Large intestine (tissue), 3 donors: Measurements from ENCODE around the gene CNTN1. TPM values are rescaled to one million over a fixed set of nuclear protein-coding genes. Genes with fewer than 3 reads are reported as not detected.

ENCODE experiments used
- DNase-seq, 2 donors: peaks; one replicate each; pipeline versions ENCODE4 v3.0.0 to v3.0.0-alpha.2; 2013
- H3K27ac ChIP-seq: one replicate; pipeline ENCODE4 v1.5.1; 2013; ENCODE audit warnings: low read length
- H3K27me3 ChIP-seq: 2 replicates; pipeline ENCODE4 v1.6.1; 2013; ENCODE audit warnings: low read length; ENCODE audit not compliant: control insufficient read depth, insufficient read depth
- H3K36me3 ChIP-seq: 2 replicates; pipeline ENCODE4 v1.6.1; 2013; ENCODE audit warnings: low read length; ENCODE audit not compliant: control insufficient read depth, insufficient read depth
- H3K4me1 ChIP-seq: one replicate; pipeline ENCODE4 v1.6.1; 2013; ENCODE audit warnings: low read length; ENCODE audit not compliant: control insufficient read depth, insufficient read depth
- H3K4me3 ChIP-seq: one replicate; pipeline ENCODE4 v1.5.1; 2013; ENCODE audit warnings: low read length
- H3K9me3 ChIP-seq: one replicate; pipeline ENCODE4 v1.6.1; 2013; ENCODE audit warnings: mild to moderate bottlenecking, low read depth, low read length, moderate library complexity; ENCODE audit not compliant: control insufficient read depth
- WGBS: methylation state at CpG from one replicate; pipeline ENCODE4 v1.1.5; 2013; ENCODE audit warnings: low lambda C conversion rate; ENCODE audit not compliant: insufficient coverage; 5-methylcytosine and 5-hydroxymethylcytosine counted together
- polyA plus RNA-seq: library from polyadenylated mRNA; unstranded; fragments of 120-200 nt; gene quantifications from one replicate; pipeline ENCODE4 v1.2.1, GENCODE V29; 2013

Gene CNTN1
- polyA plus RNA-seq, 1 donor = 7.4 TPM

- Histone ChIP-seq H3K27me3 (no peaks in the 10 kb centered on the region), H3K4me1 (no peaks in the 10 kb centered on the region), H3K9me3 (no peaks in the 10 kb centered on the region), H3K27ac (no peak overlapping the region), H3K4me3 (no peak overlapping the region), H3K36me3 (no peaks in the 10 kb centered on the region)
- WGBS = 17% methylated on average over 1 of the region's 2 CpGs
- no peak for DNase-seq
Observed at GRCh38 chr12:41051954-41052353, 359.7 kb downstream of the CNTN1 start.

GRCh38 chr12:41052441-41052840 lies 360.2 kb downstream of the CNTN1 start:
- Histone ChIP-seq H3K27ac (no peak overlapping the region), H3K4me3 (no peak overlapping the region), H3K4me1 (no peaks in the 10 kb centered on the region), H3K9me3 (no peaks in the 10 kb centered on the region), H3K36me3 (no peaks in the 10 kb centered on the region), H3K27me3 (no peaks in the 10 kb centered on the region)
- 60% methylated on average over 1 of the region's 1 CpG for WGBS
- no peak for DNase-seq

- no peaks in the 10 kb centered on the region for H3K36me3 ChIP-seq
- 63% methylated on average over 1 of the region's 1 CpG for WGBS
Observed at GRCh38 chr12:41053046-41053445, 360.8 kb downstream of the CNTN1 start.

GRCh38 chr12:41055875-41056577 lies 363.8 kb downstream of the CNTN1 start:
- H3K9me3 ChIP-seq = no peaks in the 10 kb centered on the region
- H3K4me1 ChIP-seq = no peaks in the 10 kb centered on the region
- no peak overlapping the region for H3K4me3 ChIP-seq
- no peak for DNase-seq
- no peaks in the 10 kb centered on the region for H3K27me3 ChIP-seq
- no CpG with 5 or more reads among the region's 3 CpGs for WGBS
- H3K27ac ChIP-seq = no peak overlapping the region
- H3K36me3 ChIP-seq = no peaks in the 10 kb centered on the region

More at GRCh38 chr12:41053046-41053445, 360.8 kb downstream of the CNTN1 start:
- H3K9me3 ChIP-seq = no peaks in the 10 kb centered on the region
- no peaks in the 10 kb centered on the region for H3K27me3 ChIP-seq
- H3K27ac ChIP-seq = no peak overlapping the region
- no peaks in the 10 kb centered on the region for H3K4me1 ChIP-seq
- no peak for DNase-seq
- H3K4me3 ChIP-seq = no peak overlapping the region

GRCh38 chr12:41058266-41058665 lies 366.0 kb downstream of the CNTN1 start:
- no peak overlapping the region for H3K27ac ChIP-seq
- no peaks in the 10 kb centered on the region for H3K4me1 ChIP-seq
- H3K36me3 ChIP-seq = no peaks in the 10 kb centered on the region
- no peak for DNase-seq
- no peak overlapping the region for H3K4me3 ChIP-seq
- no peaks in the 10 kb centered on the region for H3K27me3 ChIP-seq
- no peaks in the 10 kb centered on the region for H3K9me3 ChIP-seq

GRCh38 chr12:41061192-41061591 lies 369.0 kb downstream of the CNTN1 start:
- H3K9me3 ChIP-seq = no peaks in the 10 kb centered on the region
- no peaks in the 10 kb centered on the region for H3K4me1 ChIP-seq
- WGBS = no CpG with 5 or more reads among the region's 2 CpGs
- DNase-seq = no peak
- H3K4me3 ChIP-seq = no peak overlapping the region
- H3K27ac ChIP-seq = no peak overlapping the region
- no peaks in the 10 kb centered on the region for H3K36me3 ChIP-seq
- H3K27me3 ChIP-seq = no peaks in the 10 kb centered on the region

GRCh38 chr12:41064411-41064810 lies 372.2 kb downstream of the CNTN1 start:
- WGBS = 100% methylated on average over 1 of the region's 2 CpGs

GRCh38 chr12:41067941-41068645 lies 375.9 kb downstream of the CNTN1 start:
- no peaks in the 10 kb centered on the region for H3K36me3 ChIP-seq
- WGBS = 0% methylated on average over 1 of the region's 3 CpGs

More at GRCh38 chr12:41064411-41064810, 372.2 kb downstream of the CNTN1 start:
- H3K27ac ChIP-seq = no peak overlapping the region
- H3K4me3 ChIP-seq = no peak overlapping the region
- no peak for DNase-seq
- no peaks in the 10 kb centered on the region for H3K36me3 ChIP-seq
- H3K27me3 ChIP-seq = no peaks in the 10 kb centered on the region
- H3K4me1 ChIP-seq = no peaks in the 10 kb centered on the region
- H3K9me3 ChIP-seq = no peaks in the 10 kb centered on the region

GRCh38 chr12:41073633-41074472 lies 381.6 kb downstream of the CNTN1 start:
- H3K36me3 ChIP-seq = no peaks in the 10 kb centered on the region
- WGBS = 95% methylated on average over 2 of the region's 5 CpGs

More at GRCh38 chr12:41067941-41068645, 375.9 kb downstream of the CNTN1 start:
- no peaks in the 10 kb centered on the region for H3K27me3 ChIP-seq
- no peak for DNase-seq
- H3K9me3 ChIP-seq = no peaks in the 10 kb centered on the region
- no peak overlapping the region for H3K4me3 ChIP-seq
- H3K4me1 ChIP-seq = no peaks in the 10 kb centered on the region
- H3K27ac ChIP-seq = no peak overlapping the region

GRCh38 chr12:41074473-41074769 lies 382.2 kb downstream of the CNTN1 start:
- no peaks in the 10 kb centered on the region for H3K36me3 ChIP-seq
- no peaks in the 10 kb centered on the region for H3K4me1 ChIP-seq
- H3K27ac ChIP-seq = no peak overlapping the region
- 90% methylated on average over 2 of the region's 3 CpGs for WGBS
- no peaks in the 10 kb centered on the region for H3K9me3 ChIP-seq
- no peak for DNase-seq
- no peaks in the 10 kb centered on the region for H3K27me3 ChIP-seq
- no peak overlapping the region for H3K4me3 ChIP-seq

More at GRCh38 chr12:41073633-41074472, 381.6 kb downstream of the CNTN1 start:
- no peaks in the 10 kb centered on the region for H3K4me1 ChIP-seq
- H3K9me3 ChIP-seq = no peaks in the 10 kb centered on the region
- no peak overlapping the region for H3K27ac ChIP-seq
- H3K4me3 ChIP-seq = no peak overlapping the region
- no peak for DNase-seq
- H3K27me3 ChIP-seq = no peaks in the 10 kb centered on the region
